NCI-H748 treated with DMSO at 0.1 percent for 48 hours (cell line): ENCODE results near the gene DCAF5.
"Not testable (repeated sequence)": the region's sequence is repeated elsewhere in the genome, so short reads cannot be mapped to it uniquely, and the experiment has no call there.

Experiments
- DNase-seq: peaks from one replicate; lab custom pipeline; 2025; lab: John Stamatoyannopoulos, UW

DCAF5 gene

GRCh38 chr14:69096246-69096645, 56.7 kb downstream of the DCAF5 start:
- DNase-seq = no peak

- no peak for DNase-seq
Measured at GRCh38 chr14:69094481-69094880, 58.4 kb downstream of the DCAF5 start.

DNA sequence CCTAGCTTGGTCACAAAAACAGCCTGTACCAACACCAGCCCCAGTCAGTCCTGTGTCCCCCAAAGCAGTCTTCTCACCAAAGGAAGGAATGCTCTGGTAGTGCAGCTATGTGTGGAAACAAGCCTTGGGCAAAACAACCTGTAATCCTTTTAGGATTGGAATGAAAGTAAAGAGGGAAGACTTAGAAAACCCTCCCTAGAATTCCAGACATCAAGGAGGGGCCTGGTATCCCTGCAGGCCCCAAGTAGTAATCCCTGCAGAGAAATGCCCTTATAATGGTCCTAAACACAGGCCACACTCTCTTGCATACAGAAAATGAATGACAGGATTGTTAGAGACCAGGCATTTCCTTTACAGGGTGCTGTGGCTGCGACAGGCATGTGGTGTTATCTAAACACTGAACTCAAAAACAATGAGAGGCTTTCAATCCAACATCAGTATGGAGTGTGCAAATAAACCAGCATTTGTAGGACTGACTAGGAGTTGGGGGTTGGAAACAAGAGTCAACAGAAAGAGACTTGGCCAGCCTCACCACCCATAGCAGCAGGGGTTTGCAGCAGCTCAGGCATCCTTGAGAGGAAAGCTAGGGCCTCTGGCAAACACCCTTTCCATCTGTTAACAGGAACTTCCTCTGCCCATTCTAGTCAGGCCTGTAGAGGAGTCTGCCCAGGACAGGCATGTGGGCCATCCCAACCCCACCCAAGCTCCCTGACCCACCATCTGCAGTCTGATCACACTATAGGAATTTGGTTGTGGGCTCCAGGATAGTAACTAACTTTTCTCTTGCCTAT, 59.1 kb downstream of the DCAF5 start:
- no peak for DNase-seq

- no peak for DNase-seq
Measured at GRCh38 chr14:69092840-69093422, 60.0 kb downstream of the DCAF5 start.

DNA sequence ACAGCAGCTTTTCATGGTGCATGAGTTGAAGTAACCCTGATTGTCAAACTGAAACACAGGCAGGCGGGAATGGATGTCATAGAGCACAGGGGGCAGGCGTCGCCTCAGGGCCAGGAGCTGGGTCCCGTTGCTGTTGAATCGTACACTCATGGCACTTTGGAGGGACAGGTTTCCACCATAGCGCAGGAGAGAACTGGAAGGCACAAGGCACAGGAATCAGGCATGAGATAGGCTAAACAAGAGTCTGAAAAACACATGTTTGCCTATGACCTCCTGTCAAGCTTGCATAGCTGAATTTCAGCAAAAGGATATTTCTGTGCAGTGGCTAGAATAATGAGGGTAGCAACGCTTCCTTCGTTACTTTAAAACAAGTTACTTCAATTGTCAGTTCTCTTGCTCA, 61.2 kb downstream of the DCAF5 start:
- no peak for DNase-seq

- DNase-seq = no peak
Measured at GRCh38 chr14:69091006-69091405, 61.9 kb downstream of the DCAF5 start.

DNA sequence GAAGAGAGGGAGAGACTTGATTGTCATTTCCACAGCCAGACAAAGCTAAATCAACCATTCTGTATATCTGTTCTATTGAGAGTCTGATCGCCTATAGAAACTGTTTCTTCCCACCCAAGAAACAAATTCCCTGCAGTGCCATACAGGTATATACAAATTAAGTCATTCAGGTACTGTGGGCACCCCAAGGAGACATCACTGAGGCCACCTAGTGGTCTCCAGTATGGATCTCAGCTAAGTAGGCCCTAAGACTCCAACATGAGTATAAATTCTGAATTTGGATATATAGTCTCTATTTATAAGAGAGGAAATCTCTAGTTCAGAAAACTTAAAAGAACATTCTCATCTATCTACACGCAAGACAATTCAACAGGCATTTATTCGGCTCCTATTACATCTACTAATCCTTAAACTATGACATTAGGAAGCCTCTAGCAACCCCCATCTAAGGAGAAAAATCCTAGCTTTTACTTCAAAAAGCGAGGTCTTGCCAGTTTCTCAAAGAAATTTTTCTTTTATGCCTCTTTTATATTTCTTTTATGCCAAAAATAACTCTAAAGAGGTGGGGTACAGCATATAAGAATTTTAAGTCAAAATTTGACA, 62.6 kb downstream of the DCAF5 start:
- DNase-seq = no peak

DNA sequence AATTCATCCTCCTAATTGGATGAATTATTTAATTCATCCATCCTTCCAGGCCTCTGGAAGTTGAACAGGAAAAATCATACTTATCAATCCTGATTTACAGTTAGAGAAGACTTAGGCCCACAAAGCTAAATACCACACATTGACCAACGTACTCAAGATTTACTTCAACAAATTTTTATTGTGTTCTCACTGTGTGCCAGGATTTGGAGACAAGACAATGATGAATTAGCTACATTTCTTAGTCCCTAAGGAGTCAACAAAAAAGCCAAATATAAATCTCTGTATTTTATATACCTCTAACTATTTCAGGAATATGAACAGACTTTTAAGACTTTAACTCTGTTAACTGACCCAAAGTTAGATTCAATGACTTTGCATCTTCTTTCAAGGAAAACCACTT, 63.9 kb downstream of the DCAF5 start:
- no peak for DNase-seq

- no peak for DNase-seq
Measured at GRCh38 chr14:69088586-69088985, 64.3 kb downstream of the DCAF5 start.

- no peak for DNase-seq
Measured at GRCh38 chr14:69087061-69087461, 65.9 kb downstream of the DCAF5 start.

- DNase-seq = no peak
Measured at GRCh38 chr14:69086537-69086936, 66.4 kb downstream of the DCAF5 start.

DNA sequence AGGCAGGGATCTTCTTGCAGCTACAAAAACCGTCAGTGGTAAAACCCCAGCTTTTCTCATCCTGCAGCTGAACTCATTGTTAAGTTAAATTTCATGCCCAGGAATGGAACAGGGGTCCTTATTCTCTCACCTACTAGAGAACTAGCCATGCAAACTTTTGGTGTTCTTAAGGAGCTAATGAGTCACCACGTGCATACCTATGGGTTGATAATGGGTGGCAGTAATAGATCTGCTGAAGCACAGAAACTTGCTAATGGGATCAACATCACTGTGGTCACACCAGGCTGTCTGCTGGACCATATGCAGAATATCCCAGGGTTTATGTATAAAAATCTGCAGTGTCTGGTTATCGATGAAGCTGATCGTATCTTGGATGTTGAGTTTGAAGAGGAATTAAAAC, 68.9 kb downstream of the DCAF5 start:
- no peak for DNase-seq

- DNase-seq = no peak
Measured at GRCh38 chr14:69083181-69083580, 69.7 kb downstream of the DCAF5 start.

DNA sequence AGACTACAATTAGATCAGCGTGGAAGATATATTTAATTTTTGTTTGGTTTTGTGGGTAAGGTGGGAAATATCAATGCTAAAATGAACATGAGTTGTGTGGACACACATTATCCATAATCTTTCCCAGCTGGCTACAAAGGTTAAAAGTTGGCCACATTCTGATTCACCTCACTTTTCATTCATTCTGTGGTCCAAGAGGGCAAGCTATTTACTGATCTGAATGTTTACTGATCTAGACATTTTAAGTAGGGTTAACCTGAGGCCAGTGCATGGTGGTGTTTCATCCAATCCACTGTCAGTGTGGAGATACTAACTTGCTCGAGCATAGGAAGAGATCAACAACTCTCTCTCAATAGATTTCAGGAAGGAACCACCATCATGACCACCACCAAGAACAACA, 71.6 kb downstream of the DCAF5 start:
- DNase-seq = no peak

DNA sequence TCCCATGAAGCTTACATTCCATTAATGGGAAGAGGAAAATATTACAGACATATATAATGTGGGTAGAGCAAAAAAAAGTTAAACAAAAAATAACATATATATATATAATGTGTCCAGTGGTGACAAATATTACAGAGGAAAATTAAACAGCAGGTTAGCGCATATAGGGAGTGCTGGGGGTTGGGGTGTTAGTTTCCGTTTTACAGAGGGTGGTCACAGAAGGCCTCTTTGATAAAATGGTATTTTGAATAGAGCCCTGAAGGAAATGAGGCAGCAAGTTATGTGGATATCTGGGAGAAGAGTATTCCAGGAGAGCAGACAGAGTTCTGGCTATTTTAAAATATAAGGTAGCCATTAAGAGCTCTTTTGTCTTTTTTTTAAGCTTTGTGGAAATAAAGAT, 73.2 kb downstream of the DCAF5 start:
- no peak for DNase-seq

GRCh38 chr14:69079188-69079742, 73.7 kb downstream of the DCAF5 start:
- DNase-seq = no peak

GRCh38 chr14:69077841-69078240, 75.1 kb downstream of the DCAF5 start:
- DNase-seq = no peak

DNA sequence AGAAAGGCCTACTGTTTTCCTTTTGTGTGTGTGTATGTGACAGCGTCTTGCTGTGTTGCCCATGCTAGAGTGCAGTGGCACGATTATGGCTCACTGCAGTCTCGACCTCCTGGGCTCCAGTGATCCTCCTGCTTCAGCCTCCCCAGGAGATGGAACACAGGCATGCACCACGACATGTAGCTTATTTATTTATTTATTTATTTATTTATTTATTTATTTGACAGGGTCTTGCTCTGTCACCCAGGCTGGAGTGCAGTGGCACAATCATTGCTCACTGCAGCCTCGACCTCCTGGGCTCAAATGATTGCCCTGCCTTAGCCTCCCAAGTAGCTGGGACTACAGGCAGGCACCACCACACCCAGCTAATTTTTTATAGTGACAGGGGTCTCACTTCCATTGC, 75.7 kb downstream of the DCAF5 start:
- not testable (repeated sequence) for DNase-seq

GRCh38 chr14:69076341-69076740, 76.6 kb downstream of the DCAF5 start:
- DNase-seq = no peak

- DNase-seq = no peak
Measured at GRCh38 chr14:69073915-69074314, 79.0 kb downstream of the DCAF5 start.

- no peak for DNase-seq
Measured at GRCh38 chr14:69073429-69073828, 79.5 kb downstream of the DCAF5 start.

DNA sequence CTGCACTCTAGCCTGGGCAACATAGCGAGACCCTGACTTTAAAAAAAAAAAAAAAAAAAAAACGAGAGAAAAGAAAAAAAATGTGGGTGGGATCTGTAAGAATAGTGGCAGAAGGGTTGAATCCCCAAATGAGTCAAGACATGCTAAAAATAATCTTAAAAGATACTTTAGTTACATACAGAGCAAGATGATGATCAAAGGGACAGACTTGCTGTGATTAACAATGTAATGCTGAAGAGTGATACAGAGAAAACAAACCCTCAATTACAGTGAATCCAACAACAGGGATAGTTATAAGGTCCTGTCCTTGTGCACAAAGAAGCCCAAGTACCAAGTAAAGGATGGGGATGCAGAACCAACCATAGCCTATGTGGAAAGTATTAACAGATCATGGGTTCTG, 80.3 kb downstream of the DCAF5 start:
- DNase-seq = no peak

DNA sequence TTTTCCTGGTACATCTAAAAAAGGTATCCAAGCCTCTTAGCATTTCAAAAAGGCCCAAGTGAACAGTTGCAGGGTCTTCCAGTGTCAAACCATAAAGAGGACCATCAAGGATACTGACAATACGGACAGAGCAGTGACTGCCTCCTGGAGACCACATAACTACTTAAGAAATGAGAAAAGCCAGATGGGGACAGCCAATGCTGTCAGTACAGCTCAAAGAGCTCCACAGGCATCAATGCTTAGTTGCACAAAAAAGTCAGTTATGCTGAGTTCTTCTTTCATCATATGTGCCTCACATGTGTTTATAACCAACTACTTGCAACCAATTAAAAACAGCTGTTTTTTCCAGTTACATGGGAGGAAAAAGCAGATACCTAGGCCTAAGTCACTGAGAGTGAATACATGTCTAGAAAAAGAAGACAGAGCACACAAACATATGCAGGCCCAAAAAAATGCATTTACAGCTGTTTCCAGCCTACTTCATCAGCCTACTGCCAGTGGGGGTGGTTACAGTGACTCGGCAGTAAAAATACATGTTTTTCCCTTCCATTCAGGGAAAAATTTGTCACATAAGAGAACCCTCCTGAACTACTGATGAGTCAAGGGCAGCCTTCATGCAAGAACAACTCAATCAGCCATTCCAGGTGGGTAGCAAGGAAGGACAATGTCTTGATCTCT, 84.0 kb downstream of the DCAF5 start:
- DNase-seq = no peak
